ENCODE results near the gene TNFAIP6. TPM values are rescaled to one million over a fixed set of nuclear protein-coding genes. Genes with fewer than 3 reads are reported as not detected.
"Not testable (repeated sequence)": the region's sequence is repeated elsewhere in the genome, so short reads cannot be mapped to it uniquely, and the experiment has no call there.

The TNFAIP6 gene, protein sequence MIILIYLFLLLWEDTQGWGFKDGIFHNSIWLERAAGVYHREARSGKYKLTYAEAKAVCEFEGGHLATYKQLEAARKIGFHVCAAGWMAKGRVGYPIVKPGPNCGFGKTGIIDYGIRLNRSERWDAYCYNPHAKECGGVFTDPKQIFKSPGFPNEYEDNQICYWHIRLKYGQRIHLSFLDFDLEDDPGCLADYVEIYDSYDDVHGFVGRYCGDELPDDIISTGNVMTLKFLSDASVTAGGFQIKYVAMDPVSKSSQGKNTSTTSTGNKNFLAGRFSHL
- total RNA-seq, result not detected in 2 replicates
- long read RNA-seq, partial matches to known transcripts, result 0 of 2 reads
- long read RNA-seq, other reads (novel, unspliced or antisense), result 0 of 2 reads

DNA sequence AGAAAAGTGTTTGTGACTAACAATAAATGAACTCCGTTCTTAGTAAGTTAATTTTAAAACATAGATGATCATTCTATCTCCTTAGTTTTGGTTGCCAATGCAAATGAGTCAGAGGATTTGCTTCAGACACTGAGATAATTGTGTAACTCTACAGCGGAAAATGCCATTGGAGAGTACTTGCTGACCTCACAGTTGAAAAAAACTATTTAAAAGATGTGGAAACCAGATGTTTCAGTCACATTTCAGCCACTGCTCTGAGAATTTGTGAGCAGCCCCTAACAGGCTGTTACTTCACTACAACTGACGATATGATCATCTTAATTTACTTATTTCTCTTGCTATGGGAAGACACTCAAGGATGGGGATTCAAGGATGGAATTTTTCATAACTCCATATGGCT is at the start of gene TNFAIP6:
TNFAIP6 (plus strand) TSS at position 234 of the 400 bp plus-strand sequence; CDS start at position 309, 75 bp downstream.
- Mint-ChIP-seq H3K27ac (ENCODE audit: unreplicated experiment) (no peak within 1 kb of the TSS), H3K4me3 (ENCODE audit: unreplicated experiment) (no peak within 1 kb of the TSS), H3K4me1 (ENCODE audit: unreplicated experiment) (peaks cover 10% of the 10 kb centered on the region), H3K9me3 (ENCODE audit: unreplicated experiment) (no peaks in the 10 kb centered on the region), H3K36me3 (ENCODE audit: unreplicated experiment) (no peaks in the 10 kb centered on the region), H3K27me3 (ENCODE audit: unreplicated experiment) (no peaks in the 10 kb centered on the region)
- no peak for DNase-seq (ENCODE audit: extremely low spot score, unreplicated experiment)
- TF ChIP-seq CTCF (IDR thresholded peaks at IDR 0.05), result no peak

GRCh38 chr2:151310313-151310712 is 47.1 kb upstream of the TNFAIP6 start:
- not testable (repeated sequence) for H3K4me3 Mint-ChIP-seq (ENCODE audit: unreplicated experiment); H3K27me3 Mint-ChIP-seq (ENCODE audit: unreplicated experiment); H3K4me1 Mint-ChIP-seq (ENCODE audit: unreplicated experiment); DNase-seq (ENCODE audit: extremely low spot score, unreplicated experiment); H3K27ac Mint-ChIP-seq (ENCODE audit: unreplicated experiment); H3K36me3 Mint-ChIP-seq (ENCODE audit: unreplicated experiment); H3K9me3 Mint-ChIP-seq (ENCODE audit: unreplicated experiment)

DNA sequence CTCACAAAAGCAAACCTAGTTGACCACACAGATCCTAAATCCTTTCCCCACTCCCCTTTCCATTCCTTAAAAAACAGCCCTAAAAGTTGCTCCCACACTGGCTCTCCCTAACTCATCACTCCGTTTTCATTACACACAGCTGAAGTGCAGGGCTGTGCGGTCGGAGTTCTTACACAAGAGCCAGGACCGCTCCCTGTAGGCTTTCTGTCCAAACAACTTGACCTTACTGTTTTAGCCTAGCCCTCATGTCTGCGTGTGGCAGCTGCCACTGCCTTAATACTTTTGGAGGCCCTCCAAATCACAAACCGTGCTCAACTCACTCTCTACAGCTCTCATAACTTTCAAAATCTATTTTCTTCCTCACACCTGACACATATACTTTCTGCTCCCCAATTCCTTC is 45.0 kb upstream of the TNFAIP6 start:
- not testable (repeated sequence) for H3K4me1 Mint-ChIP-seq (ENCODE audit: unreplicated experiment); H3K27ac Mint-ChIP-seq (ENCODE audit: unreplicated experiment); H3K4me3 Mint-ChIP-seq (ENCODE audit: unreplicated experiment); H3K27me3 Mint-ChIP-seq (ENCODE audit: unreplicated experiment); DNase-seq (ENCODE audit: extremely low spot score, unreplicated experiment); H3K9me3 Mint-ChIP-seq (ENCODE audit: unreplicated experiment); H3K36me3 Mint-ChIP-seq (ENCODE audit: unreplicated experiment)

- Mint-ChIP-seq H3K27me3 (ENCODE audit: unreplicated experiment) (peaks cover 5% of the 10 kb centered on the region), H3K4me1 (ENCODE audit: unreplicated experiment) (no peaks in the 10 kb centered on the region), H3K36me3 (ENCODE audit: unreplicated experiment) (peaks cover 2% of the 10 kb centered on the region), H3K4me3 (ENCODE audit: unreplicated experiment) (peak overlapping the region; percentile 28), H3K27ac (ENCODE audit: unreplicated experiment) (no peak overlapping the region), H3K9me3 (ENCODE audit: unreplicated experiment) (peaks cover 5% of the 10 kb centered on the region)
- TF ChIP-seq CTCF (IDR thresholded peaks at IDR 0.05), result no peak
- DNase-seq (ENCODE audit: extremely low spot score, unreplicated experiment), result no peak
Observed at GRCh38 chr2:151315381-151315903, 42.0 kb upstream of the TNFAIP6 start.

GRCh38 chr2:151325581-151326095 is 31.8 kb upstream of the TNFAIP6 start:
- Mint-ChIP-seq H3K9me3 (ENCODE audit: unreplicated experiment) (peaks cover 7% of the 10 kb centered on the region), H3K4me3 (ENCODE audit: unreplicated experiment) (no peak overlapping the region), H3K27ac (ENCODE audit: unreplicated experiment) (no peak overlapping the region), H3K4me1 (ENCODE audit: unreplicated experiment) (no peaks in the 10 kb centered on the region), H3K27me3 (ENCODE audit: unreplicated experiment) (no peaks in the 10 kb centered on the region), H3K36me3 (ENCODE audit: unreplicated experiment) (peaks cover 3% of the 10 kb centered on the region)
- no peak for TF ChIP-seq CTCF (IDR thresholded peaks at IDR 0.05)
- DNase-seq (ENCODE audit: extremely low spot score, unreplicated experiment), result no peak

- H3K4me3 Mint-ChIP-seq (ENCODE audit: unreplicated experiment), result no peak overlapping the region
- peaks cover 7% of the 10 kb centered on the region for H3K36me3 Mint-ChIP-seq (ENCODE audit: unreplicated experiment)
- no peak for DNase-seq (ENCODE audit: extremely low spot score, unreplicated experiment)
- no peaks in the 10 kb centered on the region for H3K4me1 Mint-ChIP-seq (ENCODE audit: unreplicated experiment)
- H3K9me3 Mint-ChIP-seq (ENCODE audit: unreplicated experiment), result peaks cover 11% of the 10 kb centered on the region
- no peak for TF ChIP-seq CTCF (IDR thresholded peaks at IDR 0.05)
- H3K27me3 Mint-ChIP-seq (ENCODE audit: unreplicated experiment), result no peaks in the 10 kb centered on the region
- no peak overlapping the region for H3K27ac Mint-ChIP-seq (ENCODE audit: unreplicated experiment)
Observed at GRCh38 chr2:151326554-151326953, 30.8 kb upstream of the TNFAIP6 start.

All from osteocyte (in vitro differentiated cells).